IMR-90 (cell line): Measurements from ENCODE around the gene ZMIZ1. TPM values are rescaled to one million over a fixed set of nuclear protein-coding genes. Genes with fewer than 3 reads are reported as not detected.

Experiments used
- ATAC-seq: fragments of 200-7000 bp; cut with Tn5 transposase; 2 replicates; pipeline ENCODE4 v1.9.1; 2020; ENCODE audit warnings: low read depth, mild to moderate bottlenecking, moderate library complexity
- BruUV-seq: library from RNA; stranded (reverse); fragments of 400-500 nt; replicated peaks from 2 replicates; lab custom pipeline; 2021; lab: Mats Ljungman, UMichigan
- CTCF ChIA-PET: fragments of 300-600 bp; formaldehyde crosslinking; extraction: SDS; loops from one replicate; lab custom pipeline; 2021; ENCODE audit warnings: antibody characterized with exemption; lab: Yijun Ruan, JAX
- POLR2A ChIA-PET: fragments of 300-600 bp; sonication (Branson Sonifier 250); formaldehyde crosslinking; loops from one replicate; lab custom pipeline; 2022; ENCODE audit warnings: antibody characterized with exemption; ENCODE audit not compliant: unreplicated experiment; lab: Charles Lee
- DNase-seq: peaks from one replicate; pipeline ENCODE4 v3.0.0; 2013
- H2AFZ ChIP-seq: replicated peaks from 2 replicates; pipeline ENCODE3; 2013; ENCODE audit warnings: low read length, mild to moderate bottlenecking; ENCODE audit not compliant: poor library complexity
- H2AK5ac ChIP-seq: 2 replicates; pipeline ENCODE4 v1.6.1; 2013; ENCODE audit warnings: low read depth, low read length, inconsistent platforms
- H2AK9ac ChIP-seq: replicated peaks from 2 replicates; pipeline ENCODE3; 2013; ENCODE audit warnings: mild to moderate bottlenecking, low read depth, low read length, moderate library complexity; ENCODE audit not compliant: poor library complexity
- H2BK120ac ChIP-seq: 2 replicates; pipeline ENCODE4 v1.6.1; 2013; ENCODE audit warnings: low read depth, low read length, inconsistent platforms
- H2BK15ac ChIP-seq: 3 replicates; pipeline ENCODE4 v1.6.1; 2013; ENCODE audit warnings: low read depth, low read length, inconsistent platforms
- H2BK20ac ChIP-seq: 2 replicates; pipeline ENCODE4 v1.6.1; 2013; ENCODE audit warnings: low read depth, mild to moderate bottlenecking, inconsistent platforms, low read length, moderate library complexity
- H2BK5ac ChIP-seq: 2 replicates; pipeline ENCODE4 v1.6.1; 2013; ENCODE audit warnings: mild to moderate bottlenecking, low read depth, low read length, inconsistent platforms; ENCODE audit not compliant: poor library complexity, severe bottlenecking
- H3K14ac ChIP-seq: replicated peaks from 2 replicates; pipeline ENCODE4 v1.6.1; 2013; ENCODE audit warnings: low read depth, low read length, inconsistent platforms
- H3K18ac ChIP-seq: 2 replicates; pipeline ENCODE4 v1.6.1; 2013; ENCODE audit warnings: low read depth, low read length, control low read depth
- H3K23ac ChIP-seq: 2 replicates; pipeline ENCODE4 v1.6.1; 2013; ENCODE audit warnings: low read depth, low read length, inconsistent platforms
- H3K27ac ChIP-seq: 2 replicates; pipeline ENCODE4 v1.5.1; 2013; ENCODE audit warnings: mild to moderate bottlenecking, control low read depth, low read length; ENCODE audit not compliant: insufficient read depth
- H3K27me3 ChIP-seq: 2 replicates; pipeline ENCODE4 v1.6.1; 2013; ENCODE audit warnings: low read length; ENCODE audit not compliant: control insufficient read depth, insufficient read depth
- H3K36me3 ChIP-seq: 2 replicates; pipeline ENCODE4 v1.6.1; 2013; ENCODE audit warnings: low read length, mixed read lengths; ENCODE audit not compliant: control insufficient read depth, insufficient read depth
- H3K4ac ChIP-seq: 2 replicates; pipeline ENCODE4 v1.6.1; 2013; ENCODE audit warnings: low read depth, low read length, inconsistent platforms
- H3K4me1 ChIP-seq: 2 replicates; pipeline ENCODE4 v1.6.1; 2013; ENCODE audit warnings: low read length, mixed read lengths; ENCODE audit not compliant: control insufficient read depth, insufficient read depth
- H3K4me2 ChIP-seq: 2 replicates; pipeline ENCODE4 v1.6.1; 2013; ENCODE audit warnings: low read depth, mild to moderate bottlenecking, control low read depth, low read length, moderate library complexity
- H3K4me3 ChIP-seq: 2 replicates; pipeline ENCODE4 v1.5.1; 2013; ENCODE audit warnings: low read depth, mild to moderate bottlenecking, control low read depth, low read length, moderate library complexity; ENCODE audit not compliant: insufficient read depth
- H3K56ac ChIP-seq: 2 replicates; pipeline ENCODE4 v1.6.1; 2013; ENCODE audit warnings: low read length, inconsistent platforms; ENCODE audit not compliant: insufficient read depth; ENCODE audit errors: extremely low read depth
- H3K79me1 ChIP-seq, 2 experiments: 2 replicates each; pipeline ENCODE4 v1.6.1; 2013; ENCODE audit warnings: low read length in 2 of 2, inconsistent platforms in 1 of 2, low read depth in 1 of 2
- H3K9ac ChIP-seq: 2 replicates; pipeline ENCODE4 v1.6.1; 2013; ENCODE audit warnings: low read depth, low read length, control low read depth
- H3K9me1 ChIP-seq: 2 replicates; pipeline ENCODE4 v1.6.1; 2013; ENCODE audit warnings: low read length, inconsistent platforms; ENCODE audit not compliant: insufficient read depth
- H3K9me3 ChIP-seq: 2 replicates; pipeline ENCODE4 v1.6.1; 2013; ENCODE audit warnings: low read length; ENCODE audit not compliant: control insufficient read depth, insufficient read depth
- H4K20me1 ChIP-seq: 2 replicates; pipeline ENCODE4 v1.6.1; 2013; ENCODE audit warnings: low read length, inconsistent platforms; ENCODE audit not compliant: insufficient read depth
- H4K5ac ChIP-seq: 2 replicates; pipeline ENCODE4 v1.6.1; 2013; ENCODE audit warnings: mild to moderate bottlenecking, low read depth, low read length, control low read depth
- H4K8ac ChIP-seq, 2 experiments: 2 replicates each; pipeline ENCODE4 v1.6.1; 2013; ENCODE audit warnings: low read depth in 2 of 2, low read length in 2 of 2, control low read depth in 1 of 2, inconsistent platforms in 1 of 2
- H4K91ac ChIP-seq: 2 replicates; pipeline ENCODE4 v1.6.1; 2013; ENCODE audit warnings: low read depth, low read length, inconsistent platforms; ENCODE audit not compliant: insufficient read depth
- CHD1 ChIP-seq: IDR thresholded peaks from 2 replicates; pipeline ENCODE4 v1.6.1; 2012; ENCODE audit warnings: low read depth, low read length, improper control_type of control experiment
- CTCF ChIP-seq: conservative IDR thresholded peaks from 2 replicates; pipeline ENCODE4 v1.5.1; 2012; ENCODE audit warnings: mild to moderate bottlenecking, low read depth, low read length, improper control_type of control experiment
- FOS ChIP-seq: fragments of 150-350 bp; IDR thresholded peaks from 2 replicates; pipeline ENCODE4 v1.6.1; 2016; ENCODE audit warnings: low read depth, low read length
- MAFK ChIP-seq: IDR thresholded peaks from 2 replicates; pipeline ENCODE4 v1.6.1; 2012; ENCODE audit warnings: low read depth, low read length, improper control_type of control experiment
- NFE2L2 ChIP-seq: fragments of 150-350 bp; IDR thresholded peaks from 2 replicates; pipeline ENCODE4 v1.6.1; 2016; ENCODE audit warnings: low read depth, mild to moderate bottlenecking, low read length
- RFX5 ChIP-seq: IDR thresholded peaks from 2 replicates; pipeline ENCODE4 v1.8.0; 2012; ENCODE audit warnings: low read depth, mild to moderate bottlenecking, low read length, moderate library complexity
- USF2 ChIP-seq: fragments of 150-350 bp; IDR thresholded peaks from 2 replicates; pipeline ENCODE4 v1.6.1; 2017; ENCODE audit warnings: mild to moderate bottlenecking, antibody characterized with exemption, low read length, low read depth
- WGBS, 2 experiments: methylation state at CpG; one replicate each; pipeline versions ENCODE4 v1.1.5 to v1.1.7; 2013; ENCODE audit warnings: missing lambda C conversion rate in 2 of 2; ENCODE audit not compliant: insufficient read length in 1 of 2; ENCODE audit errors: extremely low coverage in 2 of 2; 5-methylcytosine and 5-hydroxymethylcytosine counted together
- dilution Hi-C: fragments of 300-500 bp; cut with HindIII; formaldehyde crosslinking; loops from one replicate; pipeline ENCODE4 v1.14.3; 2018; ENCODE audit warnings: low sequenced_read_pairs; ENCODE audit not compliant: unreplicated experiment
- in situ Hi-C: fragments of 300-500 bp; cut with MboI; formaldehyde crosslinking; loops from 3 replicates; pipeline ENCODE4 v1.14.3; 2019; ENCODE audit warnings: low sequenced_read_pairs, inconsistent platforms, mixed read lengths
- intact Hi-C: fragments of 100-400 bp; cut with micrococcal nuclease; formaldehyde crosslinking; loops from 2 replicates; pipeline ENCODE4 v1.10.0; 2022
- polyA plus RNA-seq, 3 experiments: library from polyadenylated mRNA; depleted of rRNA; stranded (reverse); fragments of >200 nt; gene quantifications; 2 replicates each; pipeline ENCODE4 v1.2.3, GENCODE V29; 2012; ENCODE audit warnings: low replicate concordance in 1 of 3
- total RNA-seq: library from RNA; depleted of rRNA; stranded (reverse); fragments of >200 nt; gene quantifications from 2 replicates; pipeline ENCODE4 v1.2.3, GENCODE V29; 2012

Gene ZMIZ1
- total and polyA plus RNA-seq, 2 of the 4 experiments (the other 2 are of a cell fraction) = 6.6 to 48.7 TPM

- Histone ChIP-seq H3K18ac (no peak overlapping the region), H2AK9ac (peak overlapping the region; percentile 13), H3K9me3 (no peaks in the 10 kb centered on the region), H3K79me1 (peaks cover 62 to 97% of the 10 kb centered on the region in 2 experiments), H3K14ac (no peak overlapping the region), H3K27ac (no peak overlapping the region), H4K5ac (no peak overlapping the region), H3K4me2 (no peak overlapping the region), H3K9ac (no peak overlapping the region), H3K36me3 (peaks cover 64% of the 10 kb centered on the region), H3K27me3 (no peaks in the 10 kb centered on the region), H3K23ac (no peak overlapping the region), H2AK5ac (no peak overlapping the region), H3K9me1 (peaks cover 48% of the 10 kb centered on the region), H2BK5ac (no peak overlapping the region), H3K4ac (no peak overlapping the region), H4K8ac (no peak overlapping the region), H4K91ac (no peak overlapping the region), H3K4me3 (no peak overlapping the region), H2BK15ac (no peak overlapping the region), H2BK20ac (no peak overlapping the region), H3K4me1 (peaks cover 31% of the 10 kb centered on the region), H3K56ac (no peak overlapping the region), H2BK120ac (no peak overlapping the region), H2AFZ (no peak overlapping the region), H4K20me1 (peaks cover 76% of the 10 kb centered on the region)
- TF ChIP-seq USF2 = no peak
- TF ChIP-seq CHD1 = no peak
- no peak for TF ChIP-seq MAFK
- no peak for TF ChIP-seq CTCF
- no peak for TF ChIP-seq RFX5
- TF ChIP-seq FOS = no peak
- no peak for TF ChIP-seq NFE2L2
- dilution Hi-C loops (no loop called here), intact Hi-C loops (no loop called here), in situ Hi-C loops (no loop called here)
- ATAC-seq (no peak), DNase-seq (no peak)
- no TSS peak for BruUV-seq
- ChIA-PET POLR2A (no interaction called here), CTCF (no interaction called here)
- WGBS, 2 experiments = 94% methylated on average over 3 of the region's 4 CpGs; no CpG with 5 or more reads in 1 of the 2 experiments
These were observed 162.1 kb downstream of the ZMIZ1 start for GRCh38 chr10:79230850-79231249.
